NCI-H345 treated with DMSO at 0.1 percent for 48 hours (cell line): ENCODE measurements around the gene F13A1.

Source experiments
- DNase-seq: peaks from one replicate; lab custom pipeline; 2025; ENCODE audit not compliant: unreplicated experiment; lab: John Stamatoyannopoulos, UW

Gene F13A1

DNA sequence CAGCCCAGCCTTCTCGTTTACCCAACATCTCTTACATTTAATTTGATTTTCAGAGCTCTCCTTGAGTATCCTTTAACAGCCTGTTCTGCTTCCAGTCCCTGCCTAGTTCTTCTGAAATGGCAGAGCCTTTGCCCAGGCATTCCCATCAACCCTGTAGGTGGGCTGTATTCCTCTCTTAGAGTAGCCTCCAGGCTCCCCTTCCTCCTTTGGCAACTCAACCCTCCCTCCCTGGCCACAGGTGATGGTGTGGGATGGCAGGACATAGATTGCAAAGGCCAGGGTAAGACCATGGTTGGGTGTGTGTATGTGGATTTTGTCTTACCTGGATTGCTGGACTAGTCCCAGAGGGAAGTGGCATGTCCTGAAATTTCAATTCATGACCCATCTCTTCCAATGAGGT is 125.4 kb downstream of the F13A1 start:
- no peak for DNase-seq

- DNase-seq: no peak
These were observed 127.2 kb downstream of the F13A1 start for GRCh38 chr6:6193221-6193745.

- no peak for DNase-seq
These were observed 128.6 kb downstream of the F13A1 start for GRCh38 chr6:6191909-6192308.

- no peak for DNase-seq
These were observed 129.0 kb downstream of the F13A1 start for GRCh38 chr6:6191476-6191875.

- DNase-seq: no peak
These were observed 139.8 kb downstream of the F13A1 start for GRCh38 chr6:6180684-6181083.

DNA sequence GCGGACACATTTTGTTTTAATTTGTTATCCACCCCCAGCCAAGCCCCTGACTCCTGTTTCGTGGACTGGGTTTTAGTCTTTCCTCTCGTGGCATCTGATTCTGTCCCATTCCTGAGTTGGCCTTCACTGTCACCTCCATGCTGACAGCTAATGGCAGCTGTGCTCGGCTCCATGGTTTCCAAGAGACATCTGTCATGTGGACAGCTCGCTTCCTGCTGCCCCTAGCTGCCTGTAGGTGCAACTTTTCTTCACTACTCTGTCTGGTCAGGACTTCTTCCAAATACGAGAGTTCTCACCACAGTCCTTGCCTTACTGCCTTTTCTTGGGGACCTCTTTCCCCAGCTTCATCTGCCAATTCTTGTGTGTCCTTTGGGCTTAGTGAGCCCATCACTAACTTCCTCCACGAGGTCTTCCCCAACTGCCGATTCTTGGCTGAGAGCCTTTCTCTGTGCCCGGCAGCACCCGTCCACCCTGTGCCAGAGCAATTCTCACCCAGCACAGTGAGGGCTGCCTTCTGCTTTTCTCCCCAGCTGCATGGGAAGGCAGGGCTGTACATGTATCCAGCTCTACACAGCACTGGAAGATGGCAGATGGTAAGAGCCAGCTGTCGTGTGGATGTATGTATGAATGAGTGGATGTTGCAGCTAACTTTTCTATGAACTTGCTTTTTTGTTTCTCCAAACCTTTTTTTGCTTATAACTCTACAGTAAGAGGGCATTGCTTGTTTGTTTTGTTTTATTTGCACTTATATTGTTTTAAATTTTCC is 140.4 kb downstream of the F13A1 start:
- DNase-seq: no peak

DNA sequence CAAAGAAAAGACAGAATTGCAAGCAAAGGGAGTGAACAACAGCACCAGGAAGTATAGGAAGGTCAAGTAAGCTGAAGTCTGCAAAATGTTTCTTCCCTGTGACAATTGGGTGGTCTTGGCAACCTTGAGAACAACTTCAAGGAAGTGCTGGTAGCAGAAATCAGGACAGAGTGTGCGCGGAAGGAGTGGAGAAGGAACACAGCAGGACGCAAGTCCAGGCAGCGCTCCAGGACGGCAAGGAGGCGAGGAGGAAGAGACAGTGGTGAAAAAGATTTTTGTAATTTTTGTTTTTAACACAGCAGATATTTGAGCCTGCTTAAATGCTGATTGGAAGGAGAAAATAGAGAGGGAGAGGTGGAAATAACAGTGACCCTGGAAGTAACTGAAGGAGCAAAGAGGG is 141.7 kb downstream of the F13A1 start:
- no peak for DNase-seq

DNA sequence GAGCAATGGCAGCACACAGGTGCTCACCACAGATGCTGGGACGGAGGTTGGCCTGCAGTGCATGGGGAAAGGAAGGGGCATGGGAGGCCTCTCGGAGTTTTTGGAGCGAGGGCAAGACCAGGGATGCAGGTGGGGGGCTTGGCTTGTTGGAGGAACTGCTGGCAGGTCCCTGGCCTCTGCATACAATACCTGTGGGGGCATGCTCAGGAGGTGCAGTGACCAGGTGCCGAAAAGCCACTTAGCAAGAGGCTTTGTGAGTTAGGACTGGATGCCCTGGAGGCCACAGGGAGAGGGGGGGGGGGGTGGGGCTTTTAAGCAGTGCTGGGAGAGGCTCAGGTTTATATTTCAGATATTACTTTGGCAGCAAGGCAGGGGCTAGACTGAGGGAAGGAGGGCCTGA is 142.7 kb downstream of the F13A1 start:
- no peak for DNase-seq

DNA sequence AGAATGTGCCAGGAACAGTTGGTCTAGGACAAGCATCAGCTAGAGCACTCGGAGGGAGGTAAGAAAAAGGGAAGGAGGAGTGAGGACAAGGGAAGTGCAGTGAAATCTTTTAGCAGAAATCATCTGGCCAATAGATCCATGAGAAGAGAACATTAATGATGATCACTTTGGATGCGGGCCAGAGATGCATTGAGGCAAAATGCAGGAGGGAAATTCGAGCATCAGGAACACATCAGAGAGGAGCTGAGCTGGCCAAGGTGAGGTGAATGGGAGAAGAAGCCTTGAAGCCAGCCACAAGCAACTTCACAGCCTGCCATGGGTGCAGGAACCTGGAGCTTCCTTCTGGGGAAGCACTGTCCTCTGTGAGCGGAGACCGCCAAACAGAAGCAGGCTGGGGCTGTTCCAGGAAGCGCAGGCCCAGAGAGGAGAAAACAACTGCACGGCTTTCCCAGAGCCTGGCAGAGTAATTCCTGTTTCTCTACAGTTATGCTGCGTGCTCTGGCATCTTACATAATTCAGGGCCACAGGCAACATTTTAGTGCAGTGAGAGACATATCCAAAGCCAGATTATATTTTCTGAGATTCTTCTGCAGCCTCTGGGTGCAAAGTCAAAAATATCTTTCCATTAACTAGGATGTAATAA is 143.8 kb downstream of the F13A1 start:
- DNase-seq: no peak

DNA sequence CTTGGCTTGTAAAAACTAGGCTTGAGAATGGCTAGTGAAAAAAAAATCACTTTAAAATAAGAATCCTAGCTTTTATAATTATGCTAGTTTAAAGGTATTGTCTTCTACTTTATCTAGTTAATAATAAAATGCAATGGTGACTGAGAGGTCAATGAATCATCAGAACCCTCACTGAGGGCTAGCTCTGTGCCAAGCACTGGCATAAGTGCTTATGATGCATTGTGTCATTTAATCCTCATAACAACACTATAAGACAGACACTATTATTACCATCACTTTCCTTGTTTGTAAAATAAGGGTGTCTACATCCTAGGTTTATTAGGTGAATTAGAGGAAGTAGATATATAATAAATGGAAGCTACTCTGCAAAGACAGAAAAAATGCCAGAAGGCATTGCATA is 144.3 kb downstream of the F13A1 start:
- DNase-seq: no peak

GRCh38 chr6:6169141-6169540 is 151.3 kb downstream of the F13A1 start:
- no peak for DNase-seq

DNA sequence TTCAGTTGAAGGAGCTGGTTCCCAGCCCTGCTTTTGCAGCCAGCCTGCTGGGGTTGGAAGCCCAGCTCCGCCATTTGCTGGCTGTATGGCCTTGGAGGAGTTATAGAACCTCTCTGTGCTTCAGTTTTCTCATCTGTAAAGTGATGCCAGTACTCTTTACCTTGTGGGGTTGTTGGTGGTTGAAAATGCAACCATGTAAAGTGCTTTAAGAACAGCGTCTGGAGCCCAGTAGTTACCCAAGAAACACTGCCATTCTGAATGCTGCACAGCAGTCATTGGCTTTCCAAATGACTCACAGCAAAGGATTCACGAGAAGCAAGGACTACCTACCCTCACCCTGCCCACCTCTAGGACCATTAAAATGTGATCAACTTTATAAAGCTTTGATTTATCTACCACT is 154.4 kb downstream of the F13A1 start:
- DNase-seq: no peak

- DNase-seq: no peak
These were observed 156.1 kb downstream of the F13A1 start for GRCh38 chr6:6164367-6164766.

- no peak for DNase-seq
These were observed 166.1 kb downstream of the F13A1 start for GRCh38 chr6:6154335-6154734.

GRCh38 chr6:6152060-6152459 is 168.4 kb downstream of the F13A1 start:
- no peak for DNase-seq

DNA sequence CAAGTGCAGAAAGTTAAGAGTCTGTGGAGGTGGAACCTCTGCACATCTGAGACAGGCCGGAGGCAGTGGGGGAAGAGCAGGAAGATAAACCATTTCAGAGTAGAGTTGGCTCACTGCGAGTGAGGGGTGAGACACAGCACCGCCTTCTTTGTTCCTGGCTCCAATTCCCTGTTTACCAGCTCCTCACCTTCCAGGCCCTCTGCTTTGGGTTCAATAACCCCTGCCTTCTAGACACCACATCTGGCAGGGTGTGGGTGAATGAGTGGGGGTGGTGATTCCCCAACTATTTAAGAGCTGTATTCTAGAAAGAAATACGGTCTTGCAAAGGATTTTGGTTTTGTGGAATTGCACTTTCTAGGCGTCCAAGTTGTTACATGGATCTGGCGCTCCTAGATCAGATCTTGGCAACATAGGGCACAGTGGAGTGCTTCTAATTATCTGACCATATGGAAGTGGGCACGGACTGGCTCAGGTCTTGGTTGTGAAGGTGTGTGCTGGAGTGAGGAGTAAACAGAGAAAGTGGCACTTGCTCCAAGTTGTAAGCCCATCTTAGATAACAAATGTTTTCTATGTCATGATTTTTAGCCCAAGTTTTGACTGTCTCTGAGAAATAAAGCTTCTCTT is 172.2 kb downstream of the F13A1 start:
- DNase-seq: no peak

- no peak for DNase-seq
These were observed 188.9 kb downstream of the F13A1 start for GRCh38 chr6:6131492-6132109.

DNA sequence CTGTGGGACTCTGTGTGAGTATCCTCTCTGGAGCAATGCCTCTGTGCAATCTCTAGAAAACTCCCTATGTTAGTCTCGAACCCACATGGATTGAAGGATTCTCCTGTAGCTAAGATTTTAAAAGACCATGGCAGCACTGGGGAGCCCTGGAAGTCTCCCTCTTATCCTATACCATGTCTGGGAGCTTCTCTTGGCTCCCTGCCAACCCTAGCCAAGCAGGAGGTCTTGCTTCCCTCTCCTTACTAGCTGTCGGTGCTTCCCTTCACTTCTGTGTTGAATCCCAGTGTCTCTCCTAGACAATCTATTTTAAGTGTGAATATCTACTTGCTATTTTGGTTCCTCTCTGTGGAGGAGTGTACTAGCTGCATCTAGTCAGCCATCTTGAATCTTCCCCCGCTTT is 195.0 kb downstream of the F13A1 start:
- no peak for DNase-seq

- DNase-seq: no peak
These were observed 196.7 kb downstream of the F13A1 start for GRCh38 chr6:6123803-6124202.

DNA sequence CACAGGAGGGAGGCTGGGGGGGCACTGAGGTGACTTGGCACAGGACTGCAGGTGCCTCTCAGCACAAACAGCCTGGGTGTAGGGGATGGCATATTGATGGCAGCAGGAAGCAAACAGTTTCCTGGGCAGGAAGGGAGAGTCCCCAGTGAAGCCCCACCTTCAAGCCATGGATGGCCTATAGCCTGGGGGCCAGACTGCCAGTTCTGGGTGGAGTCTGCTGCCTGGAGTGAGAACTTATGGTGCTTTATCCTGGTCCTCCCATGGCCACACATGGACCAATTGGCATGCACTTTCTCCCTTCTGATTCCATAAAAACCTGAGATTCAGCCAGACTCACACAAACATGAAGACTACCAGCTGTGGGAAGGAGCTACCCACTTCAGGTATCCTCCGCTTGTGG is 198.5 kb downstream of the F13A1 start:
- DNase-seq: no peak

DNA sequence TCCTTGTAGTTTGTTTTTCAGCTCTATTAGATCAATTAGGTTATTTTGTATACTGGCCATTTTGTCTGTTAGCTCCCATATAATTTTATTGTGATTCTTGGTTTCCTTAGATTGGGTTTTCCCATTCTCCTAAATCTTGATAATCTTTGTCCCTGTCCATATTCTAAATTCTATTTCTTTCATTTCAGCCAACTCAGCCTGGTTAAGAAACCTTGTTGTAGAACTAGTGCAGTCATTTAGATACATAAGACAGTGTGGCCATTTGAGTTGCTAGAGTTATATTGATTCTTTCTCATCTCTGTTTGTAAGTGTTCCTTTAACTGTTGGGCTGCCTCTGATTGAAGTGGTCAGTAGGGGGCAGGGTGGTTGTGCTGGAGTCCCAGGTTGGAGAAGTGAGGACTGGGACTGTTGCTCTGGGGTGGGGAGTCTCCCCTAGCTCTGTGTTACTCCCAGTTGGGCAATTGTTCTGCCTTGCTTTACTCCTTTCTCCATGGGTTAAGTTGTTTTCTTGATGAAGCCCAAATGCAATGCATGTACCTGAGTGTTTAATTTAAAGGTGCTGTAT is 214.9 kb downstream of the F13A1 start:
- DNase-seq: no peak
